GM12892 (cell line): Measurements from ENCODE around the gene FAM50B.

Experiments used
- POLR2A ChIP-seq: IDR thresholded peaks from 2 replicates; pipeline ENCODE4 v1.6.1; 2011; ENCODE audit warnings: low read depth, low read length, control low read depth
- POLR2AphosphoS5 ChIP-seq: IDR thresholded peaks from 2 replicates; pipeline ENCODE4 v1.6.1; 2011; ENCODE audit warnings: low read depth, low read length, control low read depth
- TAF1 ChIP-seq: IDR thresholded peaks from 2 replicates; pipeline ENCODE4 v1.6.1; 2011; ENCODE audit warnings: low read depth, mild to moderate bottlenecking, control low read depth, low read length, borderline replicate concordance

- no peak for TF ChIP-seq POLR2A
- no peak for TF ChIP-seq TAF1
- TF ChIP-seq POLR2AphosphoS5 = no peak
Observed at GRCh38 chr6:3881711-3882421, 32.7 kb downstream of the FAM50B start.
